Daoy (cell line): ENCODE results near the gene C1orf21. TPM values are rescaled to one million over a fixed set of nuclear protein-coding genes. Genes with fewer than 3 reads are reported as not detected.

Source experiments
- DNase-seq: peaks from one replicate; pipeline ENCODE4 v3.0.0-alpha.2; 2015; ENCODE audit warnings: low read depth
- total RNA-seq: library from RNA; depleted of rRNA; stranded (reverse); fragments of >200 nt; shearing (Covaris generic); gene quantifications from 2 replicates; pipeline ENCODE4 v1.2.3, GENCODE V29; 2014

Gene C1orf21
- total RNA-seq, 1 experiment from 2014 or later = 17.8 TPM

- no peak for DNase-seq
Observed at GRCh38 chr1:184485751-184486723, 99.2 kb downstream of the C1orf21 start.

GRCh38 chr1:184486761-184487445 lies 100.1 kb downstream of the C1orf21 start:
- DNase-seq = no peak

- no peak for DNase-seq
Observed at GRCh38 chr1:184487531-184488193, 100.8 kb downstream of the C1orf21 start.

GRCh38 chr1:184489908-184490307 lies 103.1 kb downstream of the C1orf21 start:
- DNase-seq = no peak

- DNase-seq = no peak
Observed at GRCh38 chr1:184492536-184492935, 105.7 kb downstream of the C1orf21 start.

GRCh38 chr1:184493987-184494388 lies 107.2 kb downstream of the C1orf21 start:
- no peak for DNase-seq

- no peak for DNase-seq
Observed at GRCh38 chr1:184494929-184495328, 108.1 kb downstream of the C1orf21 start.

- no peak for DNase-seq
Observed at GRCh38 chr1:184497959-184498723, 111.3 kb downstream of the C1orf21 start.

- DNase-seq = no peak
Observed at GRCh38 chr1:184499616-184500015, 112.8 kb downstream of the C1orf21 start.

GRCh38 chr1:184502161-184502560 lies 115.3 kb downstream of the C1orf21 start:
- no peak for DNase-seq

- DNase-seq = no peak
Observed at GRCh38 chr1:184503221-184503749, 116.5 kb downstream of the C1orf21 start.

GRCh38 chr1:184504040-184504954 lies 117.5 kb downstream of the C1orf21 start:
- no peak for DNase-seq

- no peak for DNase-seq
Observed at GRCh38 chr1:184504955-184505338, 118.1 kb downstream of the C1orf21 start.

- no peak for DNase-seq
Observed at GRCh38 chr1:184506481-184506880, 119.7 kb downstream of the C1orf21 start.

- no peak for DNase-seq
Observed at GRCh38 chr1:184507165-184507564, 120.3 kb downstream of the C1orf21 start.

GRCh38 chr1:184507604-184508280 lies 120.9 kb downstream of the C1orf21 start:
- no peak for DNase-seq

GRCh38 chr1:184509105-184509504 lies 122.3 kb downstream of the C1orf21 start:
- DNase-seq = no peak

- DNase-seq = no peak
Observed at GRCh38 chr1:184510110-184510509, 123.3 kb downstream of the C1orf21 start.

- DNase-seq = no peak
Observed at GRCh38 chr1:184512724-184513123, 125.9 kb downstream of the C1orf21 start.

GRCh38 chr1:184513421-184513820 lies 126.6 kb downstream of the C1orf21 start:
- DNase-seq = no peak
